Endothelial cell of umbilical vein (primary cell): ENCODE results near the gene MAL. TPM values are rescaled to one million over a fixed set of nuclear protein-coding genes. Genes with fewer than 3 reads are reported as not detected.

Source experiments
- BruUV-seq: library from RNA; stranded (reverse); fragments of 400-500 nt; replicated peaks from 2 replicates; lab custom pipeline; 2021; lab: Mats Ljungman, UMichigan
- CTCF ChIA-PET: fragments of 300-600, 350-600 bp; sonication (Branson Sonifier 250); formaldehyde crosslinking; loops from one replicate; lab custom pipeline; 2021; ENCODE audit warnings: antibody characterized with exemption, inconsistent platforms; lab: Charles Lee
- POLR2A ChIA-PET: fragments of 300-600, 350-600 bp; sonication (Branson Sonifier 250); formaldehyde crosslinking; loops from one replicate; lab custom pipeline; 2021; ENCODE audit warnings: antibody characterized with exemption, inconsistent platforms; lab: Charles Lee
- DNase-seq: peaks from one replicate; pipeline ENCODE4 v3.0.0-alpha.2; 2011; ENCODE audit warnings: low read depth, low spot score
- FAIRE-seq: peaks from 2 replicates; lab custom pipeline; 2011; peaks lifted over from hg19 to GRCh38; lab: Jason Lieb, UNC
- H2AFZ ChIP-seq: 2 replicates; pipeline ENCODE4 v1.6.0; 2012; ENCODE audit warnings: low read depth, low read length, control low read depth, inconsistent platforms
- H3K27ac ChIP-seq: 2 replicates; pipeline ENCODE4 v1.5.1; 2011; ENCODE audit warnings: low read depth, mild to moderate bottlenecking, control low read depth, low read length, moderate library complexity; ENCODE audit not compliant: insufficient read depth
- H3K27me3 ChIP-seq, 2 experiments: 2 replicates each; pipeline versions ENCODE4 v1.6.0 to v1.6.1; 2011; ENCODE audit warnings: low read length in 2 of 2, mixed read lengths in 1 of 2; ENCODE audit not compliant: control insufficient read depth in 2 of 2, insufficient read depth in 2 of 2
- H3K36me3 ChIP-seq, 2 experiments: 2 replicates in 1 of 2; 3 replicates in 1 of 2; pipeline ENCODE4 v1.5.1; 2011; ENCODE audit warnings: low read length in 2 of 2, mild to moderate bottlenecking in 1 of 2, moderate library complexity in 1 of 2; ENCODE audit not compliant: control insufficient read depth in 2 of 2, insufficient read depth in 2 of 2; ENCODE audit errors: extremely low read depth in 1 of 2
- H3K4me1 ChIP-seq: 3 replicates; pipeline ENCODE4 v1.5.1; 2011; ENCODE audit warnings: mild to moderate bottlenecking, low read length; ENCODE audit not compliant: control insufficient read depth, insufficient read depth; ENCODE audit errors: extremely low read depth
- H3K4me2 ChIP-seq: 2 replicates; pipeline ENCODE4 v1.6.1; 2011; ENCODE audit warnings: low read length, control low read depth, mixed read lengths; ENCODE audit not compliant: insufficient read depth
- H3K4me3 ChIP-seq, 3 experiments: fragments of 200-600 bp in 1 of 3; sonication (generic), shearing (Covaris generic) in 1 of 3; replicated peaks in 1 of 3; 2 replicates each; pipeline ENCODE4 v1.5.1; 2011 to 2016; ENCODE audit warnings: control low read depth in 3 of 3, low read length in 3 of 3, mild to moderate bottlenecking in 2 of 3, inconsistent platforms in 1 of 3, low read depth in 1 of 3, moderate library complexity in 1 of 3; ENCODE audit not compliant: insufficient read depth in 1 of 3
- H3K79me2 ChIP-seq: 2 replicates; pipeline ENCODE4 v1.6.0; 2012; ENCODE audit warnings: low read length, inconsistent platforms; ENCODE audit not compliant: control insufficient read depth, insufficient read depth
- H3K9ac ChIP-seq: replicated peaks from 2 replicates; pipeline ENCODE3; 2011; ENCODE audit warnings: low read length, control low read depth; ENCODE audit not compliant: insufficient read depth; ENCODE audit errors: extremely low read depth
- H3K9me1 ChIP-seq: replicated peaks from 3 replicates; pipeline ENCODE4 v1.6.0; 2011; ENCODE audit warnings: mild to moderate bottlenecking, low read length; ENCODE audit not compliant: control insufficient read depth, insufficient read depth; ENCODE audit errors: extremely low read depth
- H3K9me3 ChIP-seq: replicated peaks from 2 replicates; pipeline ENCODE4 v1.5.1; 2012; ENCODE audit warnings: low read length, inconsistent platforms; ENCODE audit not compliant: control insufficient read depth, insufficient read depth
- H4K20me1 ChIP-seq: replicated peaks from 2 replicates; pipeline ENCODE3; 2011; ENCODE audit warnings: mild to moderate bottlenecking, low read length; ENCODE audit not compliant: control insufficient read depth, insufficient read depth; ENCODE audit errors: extremely low read depth
- EZH2 ChIP-seq: IDR thresholded peaks from 2 replicates; pipeline ENCODE4 v1.6.1; 2012; ENCODE audit warnings: borderline replicate concordance, low read depth, mild to moderate bottlenecking, moderate library complexity, low read length, inconsistent platforms; ENCODE audit not compliant: severe bottlenecking
- FOS ChIP-seq: IDR thresholded peaks from 2 replicates; pipeline ENCODE4 v1.6.1; 2011; ENCODE audit warnings: mild to moderate bottlenecking, low read length, moderate library complexity, borderline replicate concordance; ENCODE audit not compliant: insufficient read depth
- GATA2 ChIP-seq: IDR thresholded peaks from 2 replicates; pipeline ENCODE4 v1.7.0; 2011; ENCODE audit warnings: low read depth, mild to moderate bottlenecking, moderate library complexity, mixed read lengths, low read length; ENCODE audit not compliant: insufficient read length, insufficient read depth
- JUN ChIP-seq: IDR thresholded peaks from 2 replicates; pipeline ENCODE4 v1.6.1; 2011; ENCODE audit warnings: borderline replicate concordance, low read depth; ENCODE audit not compliant: insufficient read length, insufficient read depth
- MAX ChIP-seq: IDR thresholded peaks from 2 replicates; pipeline ENCODE4 v1.6.1; 2011; ENCODE audit not compliant: insufficient read depth, insufficient read length
- MYC ChIP-seq: IDR thresholded peaks from one replicate; pipeline ENCODE4 v1.6.1; 2011; ENCODE audit warnings: mild to moderate bottlenecking, low read depth, low read length
- POLR2A ChIP-seq: IDR thresholded peaks from 2 replicates; pipeline ENCODE4 v1.6.1; 2012; ENCODE audit warnings: low read depth, mild to moderate bottlenecking, control low read depth, low read length
- POLR2AphosphoS5 ChIP-seq: IDR thresholded peaks from 2 replicates; pipeline ENCODE4 v1.6.1; 2012; ENCODE audit warnings: low read depth, mild to moderate bottlenecking, control low read depth, low read length, moderate library complexity; ENCODE audit not compliant: insufficient read depth
- dilution Hi-C: fragments of 300-500 bp; cut with MboI; formaldehyde crosslinking; loops from one replicate; pipeline ENCODE4 v1.15.0; 2019; ENCODE audit warnings: low sequenced_read_pairs; ENCODE audit not compliant: extremely low pct_ligation_motif_present
- intact Hi-C: fragments of 100-400 bp; cut with micrococcal nuclease; formaldehyde crosslinking; loops from one replicate; pipeline ENCODE4 v1.10.0; 2022
- polyA plus RNA-seq, 4 experiments: library from polyadenylated mRNA; depleted of rRNA in 3 of 4; stranded (reverse) in 3 of 4; unstranded in 1 of 4; fragments of >200 nt; gene quantifications; 2 replicates each; pipeline versions ENCODE4 v1.2.1 to v1.2.3, GENCODE V29; 2011 to 2012; ENCODE audit warnings: missing spikeins in 1 of 4
- small RNA-seq: library from RNA; depleted of rRNA; stranded (forward); fragments of <200 nt; gene quantifications from one replicate; pipeline ENCODE3, GENCODE V24; 2012; ENCODE audit warnings: low replicate concordance, low read depth; ENCODE audit not compliant: insufficient read depth, insufficient read length
- total RNA-seq: library from RNA; stranded (reverse); gene quantifications from 2 replicates; pipeline ENCODE4 v1.2.3, GENCODE V29; 2021
- TF ChIP-seq, protein P1 (sequence below), 2 donors: IDR thresholded peaks; 1 replicate in 1 of 2; 2 replicates in 1 of 2; pipeline ENCODE4 v1.5.1; 2011; ENCODE audit warnings: low read length in 2 of 2, mild to moderate bottlenecking in 2 of 2, moderate library complexity in 2 of 2, control low read depth in 1 of 2, inconsistent platforms in 1 of 2, low read depth in 1 of 2; ENCODE audit not compliant: insufficient read depth in 1 of 2; ENCODE audit errors: extremely low read depth in 1 of 2

MAL gene
- total and polyA plus RNA-seq, 2 donors (not counting 3 experiments of a cell fraction or from before 2014, with no cell fraction given): not detected

DNA sequence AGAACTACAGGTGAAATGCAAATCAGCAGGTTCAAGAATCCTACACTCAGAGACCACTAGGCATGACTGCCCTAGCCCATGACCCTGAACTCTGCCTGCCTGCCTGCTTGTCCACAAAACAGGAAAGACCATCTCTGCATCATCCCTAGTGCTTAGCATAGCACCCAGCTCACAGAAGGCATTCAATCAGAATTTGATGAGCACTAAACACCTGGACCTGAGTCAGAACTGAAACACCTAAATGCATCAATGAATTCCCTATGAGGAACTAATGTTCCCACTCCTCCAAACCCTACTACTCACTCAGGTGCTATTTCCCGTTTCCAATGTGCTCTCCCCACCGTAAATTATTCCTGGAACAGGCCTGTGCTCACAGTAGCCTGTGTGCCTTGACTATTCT is 74.4 kb downstream of the MAL start:
- dilution Hi-C loops (no loop called here), intact Hi-C loops (no loop called here)
- Histone ChIP-seq H2AFZ (no peak overlapping the region), H3K9ac (no peak overlapping the region), H3K36me3 (peaks cover 11 to 26% of the 10 kb centered on the region in 2 experiments), H3K27me3 (no peaks in the 10 kb centered on the region), H3K4me2 (no peak overlapping the region), H4K20me1 (no peaks in the 10 kb centered on the region), H3K79me2 (peaks cover 2% of the 10 kb centered on the region), H3K9me1 (no peaks in the 10 kb centered on the region), H3K4me1 (no peaks in the 10 kb centered on the region), H3K4me3 (no peak overlapping the region), H3K27ac (no peak overlapping the region), H3K9me3 (no peaks in the 10 kb centered on the region)
- ChIA-PET CTCF (no interaction called here), POLR2A (no interaction called here)
- FAIRE-seq (no peak), DNase-seq (no peak)
- TF ChIP-seq JUN: no peak
- TF ChIP-seq POLR2A: no peak
- no peak for TF ChIP-seq MYC
- TF ChIP-seq EZH2: no peak
- TF ChIP-seq, protein P1, sequence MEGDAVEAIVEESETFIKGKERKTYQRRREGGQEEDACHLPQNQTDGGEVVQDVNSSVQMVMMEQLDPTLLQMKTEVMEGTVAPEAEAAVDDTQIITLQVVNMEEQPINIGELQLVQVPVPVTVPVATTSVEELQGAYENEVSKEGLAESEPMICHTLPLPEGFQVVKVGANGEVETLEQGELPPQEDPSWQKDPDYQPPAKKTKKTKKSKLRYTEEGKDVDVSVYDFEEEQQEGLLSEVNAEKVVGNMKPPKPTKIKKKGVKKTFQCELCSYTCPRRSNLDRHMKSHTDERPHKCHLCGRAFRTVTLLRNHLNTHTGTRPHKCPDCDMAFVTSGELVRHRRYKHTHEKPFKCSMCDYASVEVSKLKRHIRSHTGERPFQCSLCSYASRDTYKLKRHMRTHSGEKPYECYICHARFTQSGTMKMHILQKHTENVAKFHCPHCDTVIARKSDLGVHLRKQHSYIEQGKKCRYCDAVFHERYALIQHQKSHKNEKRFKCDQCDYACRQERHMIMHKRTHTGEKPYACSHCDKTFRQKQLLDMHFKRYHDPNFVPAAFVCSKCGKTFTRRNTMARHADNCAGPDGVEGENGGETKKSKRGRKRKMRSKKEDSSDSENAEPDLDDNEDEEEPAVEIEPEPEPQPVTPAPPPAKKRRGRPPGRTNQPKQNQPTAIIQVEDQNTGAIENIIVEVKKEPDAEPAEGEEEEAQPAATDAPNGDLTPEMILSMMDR (IDR thresholded peaks at IDR 0.05; ENCODE audit: extremely low read depth in 1 of 2, insufficient read depth in 1 of 2, low read depth in 1 of 2, low read length in 2 of 2): no peak
- TF ChIP-seq POLR2AphosphoS5: no peak
- TF ChIP-seq FOS: no peak
- no peak for TF ChIP-seq GATA2
- TF ChIP-seq MAX: no peak
- BruUV-seq: no TSS peak

Small RNA genes lying within 50 kb of the gene (small RNA-seq; reads per million reads assigned to genes)
- not detected for gene RN7SL575P

Other genes with a start within 250 kb of the MAL start
- not detected in 2 replicates for gene TEKT4, start 154.3 kb upstream of the MAL start, total RNA-seq
- gene TEKT4, start 154.3 kb upstream of the MAL start, polyA plus RNA-seq: not detected in 2 replicates
- 59.7 and 62.8 TPM in 2 replicates for gene MRPS5, start 96.1 kb downstream of the MAL start, total RNA-seq
- 45.7 and 50.5 TPM in 2 replicates for gene MRPS5, start 96.1 kb downstream of the MAL start, polyA plus RNA-seq
- 9.7 and 11.6 TPM in 2 replicates for gene ZNF514, start 134.1 kb downstream of the MAL start, total RNA-seq
- gene ZNF514, start 134.1 kb downstream of the MAL start, polyA plus RNA-seq: 2.9 and 3.9 TPM in 2 replicates
- 4.2 and 4.4 TPM in 2 replicates for gene ZNF2, start 140.1 kb downstream of the MAL start, total RNA-seq
- 2.1 and 2.2 TPM in 2 replicates for gene ZNF2, start 140.1 kb downstream of the MAL start, polyA plus RNA-seq
- gene ZNF892, start 181.8 kb downstream of the MAL start, total RNA-seq: 3.7 and 3.8 TPM in 2 replicates
- 0.64 and 0.65 TPM in 2 replicates for gene ZNF892, start 181.8 kb downstream of the MAL start, polyA plus RNA-seq
- gene PROM2, start 248.7 kb downstream of the MAL start, total RNA-seq: 0.44 and 0.60 TPM in 2 replicates
- 0.10 and 0.39 TPM in 2 replicates for gene PROM2, start 248.7 kb downstream of the MAL start, polyA plus RNA-seq